GM23338 (cell line): ENCODE results near the gene NOSTRIN. TPM values are rescaled to one million over a fixed set of nuclear protein-coding genes. Genes with fewer than 3 reads are reported as not detected.
"Not testable (repeated sequence)": the region's sequence is repeated elsewhere in the genome, so short reads cannot be mapped to it uniquely, and the experiment has no call there.

Source experiments
- ATAC-seq: fragments of 200-7000 bp; cut with Tn5 transposase; 3 replicates; pipeline ENCODE4 v1.9.1; 2020
- DNase-seq: peaks from one replicate; pipeline ENCODE4 v3.0.0-alpha.2; 2015; ENCODE audit warnings: low spot score
- H2AFZ ChIP-seq: fragments of 200-600 bp; sonication (generic); 2 replicates; pipeline ENCODE4 v1.8.0; 2016; ENCODE audit warnings: antibody characterized with exemption, mild to moderate bottlenecking, moderate library complexity
- H3F3A ChIP-seq: fragments of 200-600 bp; sonication (generic); replicated peaks from 2 replicates; pipeline ENCODE4 v1.8.0; 2017; ENCODE audit warnings: antibody characterized with exemption, mixed run types, low read depth
- H3K27ac ChIP-seq: fragments of 200-600 bp; sonication (generic); 2 replicates; pipeline ENCODE4 v1.6.1; 2016; ENCODE audit warnings: low read depth
- H3K27me3 ChIP-seq: fragments of 200-600 bp; sonication (generic); 2 replicates; pipeline ENCODE4 v1.8.0; 2016; ENCODE audit warnings: mild to moderate bottlenecking, mixed run types, moderate library complexity; ENCODE audit not compliant: insufficient read depth
- H3K36me3 ChIP-seq: fragments of 200-600 bp; sonication (generic); 2 replicates; pipeline ENCODE4 v1.8.0; 2016; ENCODE audit warnings: mild to moderate bottlenecking; ENCODE audit not compliant: insufficient read depth
- H3K4me1 ChIP-seq: fragments of 200-600 bp; sonication (generic); 2 replicates; pipeline ENCODE4 v1.8.0; 2016; ENCODE audit warnings: mild to moderate bottlenecking, moderate library complexity; ENCODE audit not compliant: insufficient read depth
- H3K4me2 ChIP-seq: fragments of 200-600 bp; sonication (generic); 2 replicates; pipeline ENCODE4 v1.7.1; 2017; ENCODE audit warnings: mixed run types
- H3K4me3 ChIP-seq: fragments of 200-600 bp; sonication (generic); 2 replicates; pipeline ENCODE4 v1.6.1; 2016; ENCODE audit warnings: mixed run types
- H3K79me2 ChIP-seq: fragments of 200-600 bp; sonication (generic); replicated peaks from 2 replicates; pipeline ENCODE4 v1.8.0; 2017; ENCODE audit warnings: mild to moderate bottlenecking; ENCODE audit not compliant: insufficient read depth
- H3K9me2 ChIP-seq: fragments of 200-600 bp; sonication (generic); 2 replicates; pipeline ENCODE4 v1.8.0; 2017; ENCODE audit not compliant: insufficient read depth
- H4K20me1 ChIP-seq: fragments of 200-600 bp; sonication (generic); replicated peaks from 2 replicates; pipeline ENCODE4 v1.8.0; 2017; ENCODE audit warnings: mild to moderate bottlenecking; ENCODE audit not compliant: insufficient read depth
- H3K27ac Mint-ChIP-seq: 2 replicates; pipeline ENCODE4 v1.8.0; 2020; ENCODE audit warnings: inconsistent platforms, mild to moderate bottlenecking, moderate library complexity, mixed read lengths
- H3K27me3 Mint-ChIP-seq: 3 replicates; pipeline ENCODE4 v1.8.0; 2022; ENCODE audit warnings: low read depth, mild to moderate bottlenecking, moderate library complexity, mixed read lengths, inconsistent platforms; ENCODE audit not compliant: insufficient read depth, poor library complexity
- H3K36me3 Mint-ChIP-seq: 3 replicates; pipeline ENCODE4 v1.8.0; 2021; ENCODE audit warnings: low read depth, mild to moderate bottlenecking, inconsistent platforms, moderate library complexity, mixed read lengths
- H3K4me1 Mint-ChIP-seq: 3 replicates; pipeline ENCODE4 v1.8.0; 2020; ENCODE audit warnings: mild to moderate bottlenecking, inconsistent platforms, mixed read lengths
- H3K4me3 Mint-ChIP-seq: 3 replicates; pipeline ENCODE4 v1.8.0; 2021; ENCODE audit warnings: moderate library complexity, mild to moderate bottlenecking, inconsistent platforms, mixed read lengths
- H3K9me3 Mint-ChIP-seq: 3 replicates; pipeline ENCODE4 v1.8.0; 2020; ENCODE audit warnings: moderate library complexity, mild to moderate bottlenecking, inconsistent platforms, mixed read lengths
- EZH2 ChIP-seq: fragments of 200-600 bp; sonication (generic); IDR thresholded peaks from one replicate; pipeline ENCODE4 v1.8.0; 2017; ENCODE audit warnings: antibody characterized with exemption, mild to moderate bottlenecking, low read depth; ENCODE audit not compliant: unreplicated experiment
- EZH2phosphoT487 ChIP-seq: fragments of 200-600 bp; sonication (generic); IDR thresholded peaks from one replicate; pipeline ENCODE4 v1.8.1; 2018; ENCODE audit warnings: antibody characterized with exemption; ENCODE audit not compliant: unreplicated experiment
- JUNB ChIP-seq: IDR thresholded peaks from one replicate; pipeline ENCODE4 v1.6.1; 2016; ENCODE audit warnings: antibody characterized with exemption; ENCODE audit not compliant: unreplicated experiment
- ZNF114 ChIP-seq: fragments of 250-450 bp; sonication (Bioruptor Pico); IDR thresholded peaks from 2 replicates; pipeline ENCODE4 v1.5.0; 2020; ENCODE audit warnings: mild to moderate bottlenecking, moderate library complexity
- polyA plus RNA-seq: library from polyadenylated mRNA; unstranded; fragments of >200 nt; fragmentation: Nextera tagmentation; extraction: Ambion mirVana; gene quantifications from 2 replicates; pipeline ENCODE4 v1.2.1, GENCODE V29; 2016
- total RNA-seq: library from RNA; depleted of rRNA; stranded (reverse); fragments of >200 nt; shearing (Covaris generic); gene quantifications from 2 replicates; pipeline ENCODE4 v1.2.3, GENCODE V29; 2014
- TF ChIP-seq, protein P1 (sequence below): IDR thresholded peaks from one replicate; pipeline ENCODE4 v1.6.1; 2018; ENCODE audit warnings: antibody characterized with exemption; ENCODE audit not compliant: unreplicated experiment
- TF ChIP-seq, protein P2 (sequence below), 2 experiments: fragments of 200-600 bp in 1 of 2; sonication (generic) in 1 of 2; conservative IDR thresholded peaks; 2 replicates each; pipeline versions ENCODE4 v1.5.1 to v1.6.1; 2016 to 2017; ENCODE audit warnings: antibody characterized with exemption in 2 of 2, low read depth in 2 of 2, mild to moderate bottlenecking in 2 of 2, moderate library complexity in 1 of 2

Gene NOSTRIN
- total and polyA plus RNA-seq, 2 experiments from 2014 or later = 1.8 TPM; not detected in 1

DNA sequence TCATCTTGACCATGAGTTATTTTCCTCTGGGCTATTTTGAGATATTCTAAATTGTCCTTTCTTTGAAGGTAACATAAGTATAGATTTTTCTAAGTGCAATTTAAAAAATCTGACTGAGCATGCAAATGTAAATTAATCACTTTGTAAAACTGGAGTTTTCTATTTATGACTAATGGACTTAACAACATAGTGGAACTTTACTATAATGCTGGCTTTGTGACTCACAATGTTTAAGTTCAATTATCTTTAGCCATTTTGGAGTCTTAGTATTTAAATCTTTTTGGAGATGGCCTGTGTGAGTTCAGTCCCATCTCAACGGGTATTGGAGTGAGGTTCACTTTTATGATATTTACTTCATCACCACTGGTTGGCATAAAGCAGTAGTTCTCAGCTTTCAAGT lies 35.2 kb upstream of the NOSTRIN start:
- peaks cover 10% of the 10 kb centered on the region for H3K27me3 Mint-ChIP-seq
- Histone ChIP-seq H3K9me2 (no peaks in the 10 kb centered on the region), H3K4me1 (no peaks in the 10 kb centered on the region), H2AFZ (no peak overlapping the region), H4K20me1 (no peaks in the 10 kb centered on the region), H3K79me2 (no peaks in the 10 kb centered on the region), H3K4me2 (no peak overlapping the region), H3F3A (no peaks in the 10 kb centered on the region), H3K27me3 (no peaks in the 10 kb centered on the region), H3K27ac (no peak overlapping the region), H3K36me3 (no peaks in the 10 kb centered on the region), H3K4me3 (no peak overlapping the region)
- H3K9me3 Mint-ChIP-seq = no peaks in the 10 kb centered on the region
- no peak overlapping the region for H3K27ac Mint-ChIP-seq
- peaks cover 10% of the 10 kb centered on the region for H3K36me3 Mint-ChIP-seq
- DNase-seq (no peak), ATAC-seq (no peak)
- H3K4me3 Mint-ChIP-seq = no peak overlapping the region
- H3K4me1 Mint-ChIP-seq = no peaks in the 10 kb centered on the region
- TF ChIP-seq, protein P1, sequence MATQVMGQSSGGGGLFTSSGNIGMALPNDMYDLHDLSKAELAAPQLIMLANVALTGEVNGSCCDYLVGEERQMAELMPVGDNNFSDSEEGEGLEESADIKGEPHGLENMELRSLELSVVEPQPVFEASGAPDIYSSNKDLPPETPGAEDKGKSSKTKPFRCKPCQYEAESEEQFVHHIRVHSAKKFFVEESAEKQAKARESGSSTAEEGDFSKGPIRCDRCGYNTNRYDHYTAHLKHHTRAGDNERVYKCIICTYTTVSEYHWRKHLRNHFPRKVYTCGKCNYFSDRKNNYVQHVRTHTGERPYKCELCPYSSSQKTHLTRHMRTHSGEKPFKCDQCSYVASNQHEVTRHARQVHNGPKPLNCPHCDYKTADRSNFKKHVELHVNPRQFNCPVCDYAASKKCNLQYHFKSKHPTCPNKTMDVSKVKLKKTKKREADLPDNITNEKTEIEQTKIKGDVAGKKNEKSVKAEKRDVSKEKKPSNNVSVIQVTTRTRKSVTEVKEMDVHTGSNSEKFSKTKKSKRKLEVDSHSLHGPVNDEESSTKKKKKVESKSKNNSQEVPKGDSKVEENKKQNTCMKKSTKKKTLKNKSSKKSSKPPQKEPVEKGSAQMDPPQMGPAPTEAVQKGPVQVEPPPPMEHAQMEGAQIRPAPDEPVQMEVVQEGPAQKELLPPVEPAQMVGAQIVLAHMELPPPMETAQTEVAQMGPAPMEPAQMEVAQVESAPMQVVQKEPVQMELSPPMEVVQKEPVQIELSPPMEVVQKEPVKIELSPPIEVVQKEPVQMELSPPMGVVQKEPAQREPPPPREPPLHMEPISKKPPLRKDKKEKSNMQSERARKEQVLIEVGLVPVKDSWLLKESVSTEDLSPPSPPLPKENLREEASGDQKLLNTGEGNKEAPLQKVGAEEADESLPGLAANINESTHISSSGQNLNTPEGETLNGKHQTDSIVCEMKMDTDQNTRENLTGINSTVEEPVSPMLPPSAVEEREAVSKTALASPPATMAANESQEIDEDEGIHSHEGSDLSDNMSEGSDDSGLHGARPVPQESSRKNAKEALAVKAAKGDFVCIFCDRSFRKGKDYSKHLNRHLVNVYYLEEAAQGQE = no peak
- TF ChIP-seq, protein P2, sequence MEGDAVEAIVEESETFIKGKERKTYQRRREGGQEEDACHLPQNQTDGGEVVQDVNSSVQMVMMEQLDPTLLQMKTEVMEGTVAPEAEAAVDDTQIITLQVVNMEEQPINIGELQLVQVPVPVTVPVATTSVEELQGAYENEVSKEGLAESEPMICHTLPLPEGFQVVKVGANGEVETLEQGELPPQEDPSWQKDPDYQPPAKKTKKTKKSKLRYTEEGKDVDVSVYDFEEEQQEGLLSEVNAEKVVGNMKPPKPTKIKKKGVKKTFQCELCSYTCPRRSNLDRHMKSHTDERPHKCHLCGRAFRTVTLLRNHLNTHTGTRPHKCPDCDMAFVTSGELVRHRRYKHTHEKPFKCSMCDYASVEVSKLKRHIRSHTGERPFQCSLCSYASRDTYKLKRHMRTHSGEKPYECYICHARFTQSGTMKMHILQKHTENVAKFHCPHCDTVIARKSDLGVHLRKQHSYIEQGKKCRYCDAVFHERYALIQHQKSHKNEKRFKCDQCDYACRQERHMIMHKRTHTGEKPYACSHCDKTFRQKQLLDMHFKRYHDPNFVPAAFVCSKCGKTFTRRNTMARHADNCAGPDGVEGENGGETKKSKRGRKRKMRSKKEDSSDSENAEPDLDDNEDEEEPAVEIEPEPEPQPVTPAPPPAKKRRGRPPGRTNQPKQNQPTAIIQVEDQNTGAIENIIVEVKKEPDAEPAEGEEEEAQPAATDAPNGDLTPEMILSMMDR (conservative IDR thresholded peaks at IDR 0.05; ENCODE audit: low read depth in 2 of 2) = no peak
- TF ChIP-seq EZH2 (no peak), EZH2phosphoT487 (no peak)

DNA sequence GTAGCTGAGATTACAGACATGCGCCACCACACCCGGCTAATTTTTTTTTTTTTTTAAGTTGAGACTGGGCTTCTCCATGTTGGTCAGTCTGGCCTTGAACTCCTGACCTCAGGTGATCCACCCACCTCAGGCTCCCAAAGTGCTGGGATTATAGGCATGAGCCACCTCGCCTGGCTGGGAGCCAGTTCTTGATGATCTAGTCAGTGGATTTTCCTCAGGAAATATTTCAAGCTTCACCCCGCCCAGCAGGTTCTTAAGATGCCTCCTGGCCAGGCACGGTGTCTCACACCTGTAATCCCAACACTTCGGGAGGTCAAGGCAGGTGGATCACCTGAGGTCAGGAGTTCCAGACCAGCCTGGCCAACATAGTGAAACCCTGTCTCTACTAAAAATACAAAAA lies 34.1 kb upstream of the NOSTRIN start:
- H2AFZ ChIP-seq, H3K79me2 ChIP-seq, H3K4me2 ChIP-seq, H3K36me3 Mint-ChIP-seq, H3K27me3 ChIP-seq, H3F3A ChIP-seq, ATAC-seq, H4K20me1 ChIP-seq, H3K27me3 Mint-ChIP-seq, H3K27ac Mint-ChIP-seq, H3K4me3 Mint-ChIP-seq, H3K4me1 ChIP-seq, H3K36me3 ChIP-seq, H3K4me1 Mint-ChIP-seq, H3K4me3 ChIP-seq, H3K9me2 ChIP-seq, H3K27ac ChIP-seq, DNase-seq, H3K9me3 Mint-ChIP-seq: not testable (repeated sequence)

DNA sequence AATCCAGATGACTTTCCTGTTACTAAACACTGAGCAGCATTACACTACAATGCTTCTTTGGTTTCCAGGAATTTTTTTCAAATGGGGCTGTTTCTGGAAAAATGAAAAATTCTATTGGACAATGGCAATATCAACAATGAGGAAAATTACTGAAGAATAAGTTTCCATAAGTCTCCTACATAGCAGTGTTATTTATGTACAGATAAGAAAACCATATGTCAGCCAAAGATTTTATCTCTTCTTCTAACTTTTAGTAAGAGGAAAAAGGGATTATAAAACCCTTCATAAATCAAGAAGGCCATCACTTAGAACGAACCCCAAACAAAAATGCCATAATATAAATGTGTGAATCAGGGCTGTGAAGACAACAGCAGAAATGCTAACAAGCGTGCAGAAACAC lies 31.6 kb upstream of the NOSTRIN start:
- peaks cover 4% of the 10 kb centered on the region; the same call in 1 of the 2 replicates for H3K4me1 ChIP-seq
- H3K4me2 ChIP-seq = no peak overlapping the region
- H3K27me3 Mint-ChIP-seq = peaks cover 6% of the 10 kb centered on the region
- H3K9me2 ChIP-seq = no peaks in the 10 kb centered on the region
- no peak overlapping the region for H3K27ac ChIP-seq
- no peaks in the 10 kb centered on the region for H3K36me3 ChIP-seq
- no peak overlapping the region for H3K4me3 Mint-ChIP-seq
- H3K9me3 Mint-ChIP-seq = peaks cover 5% of the 10 kb centered on the region; the same call in 1 of the 3 replicates
- ATAC-seq (no peak), DNase-seq (no peak)
- no peaks in the 10 kb centered on the region for H3K27me3 ChIP-seq
- H3F3A ChIP-seq = no peaks in the 10 kb centered on the region
- H3K4me1 Mint-ChIP-seq = peaks cover 6% of the 10 kb centered on the region; the same call in 2 of the 3 replicates
- H3K79me2 ChIP-seq = no peaks in the 10 kb centered on the region
- peaks cover 16% of the 10 kb centered on the region for H3K36me3 Mint-ChIP-seq
- no peak overlapping the region for H2AFZ ChIP-seq
- H4K20me1 ChIP-seq = no peaks in the 10 kb centered on the region
- no peak overlapping the region for H3K4me3 ChIP-seq
- no peak overlapping the region for H3K27ac Mint-ChIP-seq
- TF ChIP-seq ZNF114 = no peak
- TF ChIP-seq JUNB = no peak
